Fibroblast of lung (primary cell): ENCODE data around the gene AACS. TPM values are rescaled to one million over a fixed set of nuclear protein-coding genes. Genes with fewer than 3 reads are reported as not detected.

Experiments used
- DNase-seq, 2 donors: peaks; one replicate each; pipeline versions ENCODE4 v3.0.0 to v3.0.0-alpha.2; 2010; ENCODE audit warnings: low read depth in 2 of 2
- H2AFZ ChIP-seq: 2 replicates; pipeline ENCODE4 v1.5.1; 2012; ENCODE audit warnings: low read length, control low read depth, inconsistent platforms
- H3K27ac ChIP-seq: 2 replicates; pipeline ENCODE4 v1.5.1; 2011; ENCODE audit warnings: low read length, control low read depth; ENCODE audit not compliant: insufficient read depth
- H3K27me3 ChIP-seq: 2 replicates; pipeline ENCODE4 v1.5.1; 2011; ENCODE audit warnings: mild to moderate bottlenecking, low read length; ENCODE audit not compliant: control insufficient read depth, insufficient read depth
- H3K36me3 ChIP-seq: 2 replicates; pipeline ENCODE4 v1.5.1; 2011; ENCODE audit warnings: low read length; ENCODE audit not compliant: control insufficient read depth, insufficient read depth
- H3K4me1 ChIP-seq: 2 replicates; pipeline ENCODE4 v1.5.1; 2011; ENCODE audit warnings: low read length; ENCODE audit not compliant: control insufficient read depth, insufficient read depth; ENCODE audit errors: extremely low read depth
- H3K4me2 ChIP-seq: 2 replicates; pipeline ENCODE4 v1.5.1; 2011; ENCODE audit warnings: low read length, control low read depth; ENCODE audit not compliant: insufficient read depth; ENCODE audit errors: extremely low read depth
- H3K4me3 ChIP-seq, 4 experiments: fragments of 200-600 bp in 1 of 4; sonication (generic) in 1 of 4; replicated peaks in 1 of 4; 2 replicates each; pipeline ENCODE4 v1.5.1; 2011 to 2016; ENCODE audit warnings: low read length in 4 of 4, low read depth in 3 of 4, mild to moderate bottlenecking in 3 of 4, control low read depth in 2 of 4, inconsistent platforms in 1 of 4, mixed read lengths in 1 of 4; ENCODE audit not compliant: insufficient read depth in 1 of 4; ENCODE audit errors: control extremely low read depth in 1 of 4
- H3K79me2 ChIP-seq: 2 replicates; pipeline ENCODE4 v1.5.1; 2012; ENCODE audit warnings: mild to moderate bottlenecking, low read length, inconsistent platforms; ENCODE audit not compliant: control insufficient read depth, insufficient read depth
- H3K9ac ChIP-seq: 2 replicates; pipeline ENCODE4 v1.5.1; 2011; ENCODE audit warnings: mild to moderate bottlenecking, low read length, control low read depth; ENCODE audit not compliant: insufficient read depth
- H3K9me3 ChIP-seq: 2 replicates; pipeline ENCODE4 v1.5.1; 2012; ENCODE audit warnings: low read depth, low read length; ENCODE audit not compliant: control insufficient read depth, insufficient read depth
- H4K20me1 ChIP-seq: 2 replicates; pipeline ENCODE4 v1.5.1; 2011; ENCODE audit warnings: low read length; ENCODE audit not compliant: control insufficient read depth, insufficient read depth; ENCODE audit errors: extremely low read depth
- EZH2 ChIP-seq: IDR thresholded peaks from 2 replicates; pipeline ENCODE4 v1.5.1; 2012; ENCODE audit warnings: low read length, control low read depth, mild to moderate bottlenecking; ENCODE audit errors: missing control alignments
- polyA plus RNA-seq, 2 donors: library from polyadenylated mRNA; depleted of rRNA in 1 of 2; stranded (reverse) in 1 of 2; unstranded in 1 of 2; fragments of >200 nt; gene quantifications; 2 replicates each; pipeline ENCODE4 v1.2.1, GENCODE V29; 2011 to 2012; ENCODE audit warnings: missing spikeins in 1 of 2
- total RNA-seq: library from RNA; depleted of rRNA; stranded (reverse); fragments of >200 nt; gene quantifications from 2 replicates; pipeline ENCODE4 v1.2.1, GENCODE V29; 2014
- TF ChIP-seq, protein P1 (sequence below), 2 donors: IDR thresholded peaks in 1 of 2; conservative IDR thresholded peaks in 1 of 2; 1 replicate in 1 of 2; 2 replicates in 1 of 2; pipeline ENCODE4 v1.5.1; 2011 to 2012; ENCODE audit warnings: low read length in 2 of 2, control low read depth in 1 of 2, inconsistent platforms in 1 of 2, low read depth in 1 of 2, mild to moderate bottlenecking in 1 of 2

AACS gene
- total and polyA plus RNA-seq, 2 donors (not counting 1 experiment from before 2014, with no cell fraction given), result 24.7 to 31.5 TPM

DNA sequence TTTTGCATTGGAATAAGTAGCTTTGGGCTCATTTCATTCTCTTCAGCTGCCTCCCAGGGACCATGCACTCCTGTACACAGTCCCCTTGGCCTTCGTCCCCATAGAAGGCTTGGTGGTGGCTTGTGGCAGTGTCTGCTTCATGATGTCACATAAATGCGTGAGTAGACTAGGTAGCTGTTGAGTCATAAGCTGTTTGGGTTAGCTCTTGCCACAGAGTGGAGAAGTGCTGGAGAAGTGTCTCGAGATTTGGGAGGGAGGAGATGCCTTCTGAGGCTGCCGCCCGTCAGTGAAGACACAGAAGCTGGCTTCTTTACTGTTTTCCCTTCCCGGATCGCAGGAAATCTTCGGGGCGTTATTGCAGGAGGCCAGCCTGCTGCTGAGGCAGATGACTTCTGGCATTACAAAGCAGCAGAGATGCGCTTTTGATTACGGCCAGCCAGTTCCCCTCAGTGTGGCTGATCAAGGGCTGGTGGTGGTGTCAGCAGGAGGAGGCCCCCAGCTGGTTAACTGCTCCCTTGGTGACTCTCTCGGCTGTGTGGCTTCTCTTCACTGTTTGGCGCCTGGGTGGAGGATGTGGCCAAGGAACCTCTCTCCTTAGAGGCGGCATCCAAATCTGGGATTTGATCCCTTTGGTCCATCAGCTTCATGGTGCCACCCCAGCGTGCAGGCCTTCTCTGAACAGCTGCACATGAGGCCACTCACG, 67.6 kb downstream of the AACS start:
- H3K27ac ChIP-seq, result no peak overlapping the region
- no peaks in the 10 kb centered on the region for H3K9me3 ChIP-seq
- DNase-seq, result peak in 1 of 2 donors; percentile 33
- no peak overlapping the region for H3K4me3 ChIP-seq
- H3K79me2 ChIP-seq, result no peaks in the 10 kb centered on the region
- peaks cover 7% of the 10 kb centered on the region for H3K36me3 ChIP-seq
- no peaks in the 10 kb centered on the region for H3K4me1 ChIP-seq
- TF ChIP-seq, protein P1, sequence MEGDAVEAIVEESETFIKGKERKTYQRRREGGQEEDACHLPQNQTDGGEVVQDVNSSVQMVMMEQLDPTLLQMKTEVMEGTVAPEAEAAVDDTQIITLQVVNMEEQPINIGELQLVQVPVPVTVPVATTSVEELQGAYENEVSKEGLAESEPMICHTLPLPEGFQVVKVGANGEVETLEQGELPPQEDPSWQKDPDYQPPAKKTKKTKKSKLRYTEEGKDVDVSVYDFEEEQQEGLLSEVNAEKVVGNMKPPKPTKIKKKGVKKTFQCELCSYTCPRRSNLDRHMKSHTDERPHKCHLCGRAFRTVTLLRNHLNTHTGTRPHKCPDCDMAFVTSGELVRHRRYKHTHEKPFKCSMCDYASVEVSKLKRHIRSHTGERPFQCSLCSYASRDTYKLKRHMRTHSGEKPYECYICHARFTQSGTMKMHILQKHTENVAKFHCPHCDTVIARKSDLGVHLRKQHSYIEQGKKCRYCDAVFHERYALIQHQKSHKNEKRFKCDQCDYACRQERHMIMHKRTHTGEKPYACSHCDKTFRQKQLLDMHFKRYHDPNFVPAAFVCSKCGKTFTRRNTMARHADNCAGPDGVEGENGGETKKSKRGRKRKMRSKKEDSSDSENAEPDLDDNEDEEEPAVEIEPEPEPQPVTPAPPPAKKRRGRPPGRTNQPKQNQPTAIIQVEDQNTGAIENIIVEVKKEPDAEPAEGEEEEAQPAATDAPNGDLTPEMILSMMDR (conservative IDR thresholded peaks at IDR 0.05 in 1 of 2, IDR thresholded peaks at IDR 0.05 in 1 of 2; ENCODE audit: low read depth in 1 of 2, low read length in 2 of 2), result no peak
- no peak for TF ChIP-seq EZH2
- no peaks in the 10 kb centered on the region for H3K27me3 ChIP-seq
- no peak overlapping the region for H3K4me2 ChIP-seq
- no peak overlapping the region for H2AFZ ChIP-seq
- no peak overlapping the region for H3K9ac ChIP-seq
- H4K20me1 ChIP-seq, result no peaks in the 10 kb centered on the region

DNA sequence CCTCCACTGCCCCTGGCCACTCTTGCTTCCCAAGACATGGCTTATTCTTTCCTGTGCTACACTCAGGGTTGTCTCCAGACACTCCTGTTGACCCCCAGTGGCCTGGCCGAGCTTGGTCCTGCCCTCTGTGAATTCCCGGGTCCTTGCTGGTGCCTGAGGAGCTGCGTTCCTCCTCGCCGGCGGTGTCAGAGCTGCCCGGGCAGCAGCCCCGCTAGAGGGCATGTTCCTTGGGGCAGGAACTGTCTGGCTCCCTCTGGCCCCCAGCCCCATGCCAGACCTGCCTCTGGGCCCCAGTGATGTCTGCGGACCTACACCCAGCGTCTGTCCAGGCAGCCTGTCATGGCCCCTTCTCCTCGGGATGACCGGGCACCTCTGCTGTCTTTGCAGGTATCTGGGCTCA, 68.4 kb downstream of the AACS start:
- H3K4me3 ChIP-seq, result no peak overlapping the region
- H3K36me3 ChIP-seq, result peaks cover 5% of the 10 kb centered on the region
- H3K9ac ChIP-seq, result no peak overlapping the region
- H3K9me3 ChIP-seq, result no peaks in the 10 kb centered on the region
- H3K4me2 ChIP-seq, result no peak overlapping the region
- no peaks in the 10 kb centered on the region for H3K4me1 ChIP-seq
- TF ChIP-seq EZH2, result no peak
- TF ChIP-seq, protein P1 (conservative IDR thresholded peaks at IDR 0.05 in 1 of 2, IDR thresholded peaks at IDR 0.05 in 1 of 2; ENCODE audit: low read depth in 1 of 2, low read length in 2 of 2), result no peak
- no peaks in the 10 kb centered on the region for H4K20me1 ChIP-seq
- no peak overlapping the region for H2AFZ ChIP-seq
- H3K27me3 ChIP-seq, result no peaks in the 10 kb centered on the region
- no peaks in the 10 kb centered on the region for H3K79me2 ChIP-seq
- DNase-seq, result no peak
- no peak overlapping the region for H3K27ac ChIP-seq

DNA sequence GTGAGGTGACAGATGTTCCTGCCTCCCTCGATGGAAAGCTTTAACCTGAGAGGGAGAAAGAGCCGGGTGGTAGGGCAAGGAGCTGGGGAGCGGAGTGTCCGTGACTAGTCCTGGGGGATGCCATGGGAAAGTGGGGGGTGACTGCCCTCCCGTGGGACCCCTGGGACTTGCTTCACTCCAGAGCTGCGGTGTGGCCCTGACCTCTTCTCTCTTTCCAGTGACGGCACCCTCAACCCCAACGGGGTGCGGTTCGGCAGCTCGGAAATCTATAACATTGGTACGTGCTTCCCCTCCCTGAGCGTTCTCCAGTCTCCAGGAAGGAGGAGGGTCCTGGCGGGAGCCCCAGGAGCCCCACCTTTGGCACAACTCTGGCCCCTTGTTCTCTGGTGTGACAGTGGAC, 69.3 kb downstream of the AACS start:
- TF ChIP-seq, protein P1 (conservative IDR thresholded peaks at IDR 0.05 in 1 of 2, IDR thresholded peaks at IDR 0.05 in 1 of 2; ENCODE audit: low read depth in 1 of 2, low read length in 2 of 2), result no peak
- no peak for TF ChIP-seq EZH2
- H2AFZ ChIP-seq, result no peak overlapping the region
- no peaks in the 10 kb centered on the region for H3K9me3 ChIP-seq
- H3K27ac ChIP-seq, result no peak overlapping the region
- peaks cover 7% of the 10 kb centered on the region for H3K36me3 ChIP-seq
- H3K4me2 ChIP-seq, result no peak overlapping the region
- H3K4me3 ChIP-seq, result no peak overlapping the region
- H3K9ac ChIP-seq, result no peak overlapping the region
- no peaks in the 10 kb centered on the region for H3K4me1 ChIP-seq
- no peaks in the 10 kb centered on the region for H3K79me2 ChIP-seq
- H4K20me1 ChIP-seq, result no peaks in the 10 kb centered on the region
- H3K27me3 ChIP-seq, result no peaks in the 10 kb centered on the region
- DNase-seq, result no peak
